ENCODE results near the gene TRABD.

GRCh38 chr22:50215297-50216054, 29.8 kb downstream of the TRABD start:
- TF ChIP-seq CTCF (IDR thresholded peaks at IDR 0.05; ENCODE audit: low read length): no peak
- TF ChIP-seq EZH2 (IDR thresholded peaks at IDR 0.05; ENCODE audit: borderline replicate concordance, low read length): no peak
